Small intestine (tissue), 7 donors: ENCODE results near the gene MYO16. TPM values are rescaled to one million over a fixed set of nuclear protein-coding genes. Genes with fewer than 3 reads are reported as not detected.
"Not testable (repeated sequence)": the region's sequence is repeated elsewhere in the genome, so short reads cannot be mapped to it uniquely, and the experiment has no call there.

ENCODE experiments used
- DNase-seq, 2 donors: peaks; one replicate each; pipeline versions ENCODE4 v3.0.0 to v3.0.0-alpha.2; 2013
- FAIRE-seq: peaks from 2 replicates; lab custom pipeline; 2012; peaks lifted over from hg19 to GRCh38; lab: Jason Lieb, UNC
- H3K27ac ChIP-seq, 3 donors: one replicate each; pipeline ENCODE4 v1.5.1; 2013; ENCODE audit warnings: low read length in 2 of 3, mild to moderate bottlenecking in 2 of 3, control low read depth in 1 of 3, inconsistent platforms in 1 of 3, low read depth in 1 of 3, moderate library complexity in 1 of 3
- H3K27me3 ChIP-seq, 3 donors: one replicate each; pipeline ENCODE4 v1.6.1; 2013; ENCODE audit warnings: low read length in 3 of 3, inconsistent platforms in 1 of 3; ENCODE audit not compliant: control insufficient read depth in 3 of 3, insufficient read depth in 3 of 3
- H3K36me3 ChIP-seq, 3 donors: one replicate each; pipeline ENCODE4 v1.6.1; 2013; ENCODE audit warnings: low read length in 3 of 3, inconsistent platforms in 1 of 3, low read depth in 1 of 3, mild to moderate bottlenecking in 1 of 3, moderate library complexity in 1 of 3; ENCODE audit not compliant: control insufficient read depth in 3 of 3, insufficient read depth in 2 of 3
- H3K4me1 ChIP-seq, 3 donors: one replicate each; pipeline ENCODE4 v1.6.1; 2013; ENCODE audit warnings: low read length in 2 of 3, inconsistent platforms in 1 of 3, low read depth in 1 of 3, mild to moderate bottlenecking in 1 of 3, moderate library complexity in 1 of 3; ENCODE audit not compliant: control insufficient read depth in 3 of 3, insufficient read depth in 2 of 3
- H3K4me3 ChIP-seq, 3 donors: one replicate each; pipeline ENCODE4 v1.5.1; 2013; ENCODE audit warnings: low read length in 3 of 3, control low read depth in 1 of 3, inconsistent platforms in 1 of 3, low read depth in 1 of 3, mild to moderate bottlenecking in 1 of 3, moderate library complexity in 1 of 3
- H3K9me3 ChIP-seq, 2 donors: one replicate each; pipeline ENCODE4 v1.6.1; 2013; ENCODE audit warnings: low read depth in 1 of 2, low read length in 1 of 2; ENCODE audit not compliant: control insufficient read depth in 2 of 2, insufficient read depth in 1 of 2
- WGBS, 3 donors: extraction: QIAGEN DNeasy Blood & Tissue Kit; methylation state at CpG; one replicate each; pipeline ENCODE4 v1.1.7; 2013; 5-methylcytosine and 5-hydroxymethylcytosine counted together
- polyA plus RNA-seq, 4 donors: library from polyadenylated mRNA; stranded (reverse) in 3 of 4; unstranded in 1 of 4; fragments of 200-250 nt in 3 of 4; fragments of 120-200 nt in 1 of 4; gene quantifications; one replicate each; pipeline versions ENCODE4 v1.2.1 to v1.2.3, GENCODE V29; 2013
- donor health status: healthy with polysubstance abuse.
- donor health status: control.
- donor health status: control.
- donor health status: Bipolar disorder and iron deficiency.
- donor health status: healthy.

The MYO16 gene
- polyA plus RNA-seq, 4 donors = 0.03 to 0.21 TPM; not detected in 2

- WGBS, 3 donors = 85 to 90% (median 87%) methylated on average over 22 of the region's 22 CpGs
- H3K4me3 ChIP-seq = no peak overlapping the region
- H3K27me3 ChIP-seq = no peaks in the 10 kb centered on the region
- DNase-seq (no peak), FAIRE-seq (no peak)
- no peaks in the 10 kb centered on the region for H3K4me1 ChIP-seq
- H3K27ac ChIP-seq = no peak overlapping the region
- no peaks in the 10 kb centered on the region for H3K9me3 ChIP-seq
- H3K36me3 ChIP-seq = no peaks in the 10 kb centered on the region
Observed at GRCh38 chr13:109088624-109088917, 459.2 kb downstream of the MYO16 start.

DNA sequence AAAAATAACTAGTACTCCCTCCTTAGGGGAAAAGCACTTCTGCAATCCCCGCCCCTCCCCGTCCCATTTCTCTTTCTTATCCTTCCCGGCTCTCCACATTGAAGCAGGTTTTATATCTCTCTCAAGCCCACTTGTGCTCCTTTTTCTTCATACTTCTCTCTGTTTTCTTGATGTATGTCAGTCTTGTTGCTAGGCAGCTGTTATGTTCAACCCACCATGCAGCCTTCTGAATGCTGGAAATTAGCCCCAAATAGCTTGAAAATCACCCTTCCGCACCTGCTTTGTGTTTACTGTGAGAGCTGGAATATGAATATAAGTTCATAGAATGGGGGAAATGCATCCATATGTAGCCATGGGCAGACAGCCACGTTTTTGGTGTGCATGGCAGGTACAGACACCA lies 461.4 kb downstream of the MYO16 start:
- Histone ChIP-seq H3K9me3 (no peaks in the 10 kb centered on the region), H3K4me3 (no peak overlapping the region), H3K4me1 (no peaks in the 10 kb centered on the region), H3K27me3 (no peaks in the 10 kb centered on the region), H3K36me3 (no peaks in the 10 kb centered on the region), H3K27ac (no peak overlapping the region)
- DNase-seq = no peak
- no peak for FAIRE-seq
- WGBS, 3 donors = 65 to 76% (median 70%) methylated on average over 5 of the region's 5 CpGs

GRCh38 chr13:109091249-109091648 lies 461.8 kb downstream of the MYO16 start:
- FAIRE-seq = no peak
- Histone ChIP-seq H3K36me3 (no peaks in the 10 kb centered on the region), H3K27me3 (no peaks in the 10 kb centered on the region), H3K4me3 (no peak overlapping the region), H3K27ac (no peak overlapping the region), H3K4me1 (no peaks in the 10 kb centered on the region), H3K9me3 (no peaks in the 10 kb centered on the region)
- WGBS, 3 donors = 89 to 95% (median 91%) methylated on average over 7 of the region's 7 CpGs
- no peak for DNase-seq

GRCh38 chr13:109092186-109092585 lies 462.8 kb downstream of the MYO16 start:
- not testable (repeated sequence) for DNase-seq, H3K36me3 ChIP-seq, H3K4me1 ChIP-seq, FAIRE-seq, H3K27me3 ChIP-seq, H3K27ac ChIP-seq, H3K9me3 ChIP-seq, H3K4me3 ChIP-seq
- WGBS, 3 donors = 81 to 86% (median 83%) methylated on average over 3 of the region's 3 CpGs

DNA sequence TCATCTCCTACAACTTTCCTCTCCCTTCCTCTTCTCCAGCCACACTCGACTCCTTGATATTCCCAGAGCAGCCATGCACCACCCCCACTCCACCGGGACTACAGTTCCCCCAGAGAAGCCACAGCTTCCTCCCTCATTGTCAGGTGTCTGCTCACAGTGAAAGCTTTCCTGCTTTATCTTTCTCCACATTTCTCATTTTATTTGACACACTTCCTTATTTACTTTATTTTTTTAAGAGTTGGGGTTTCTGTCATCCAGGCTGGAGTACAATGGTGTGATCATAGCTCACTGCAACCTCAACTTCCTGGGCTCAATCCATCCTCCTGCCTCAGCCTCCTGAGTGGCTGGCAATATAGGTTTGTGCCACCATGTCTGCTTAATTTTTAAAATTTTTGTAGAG lies 464.6 kb downstream of the MYO16 start:
- H3K27ac ChIP-seq = no peak overlapping the region
- FAIRE-seq = no peak
- H3K4me1 ChIP-seq = no peaks in the 10 kb centered on the region
- H3K9me3 ChIP-seq = no peaks in the 10 kb centered on the region
- no peaks in the 10 kb centered on the region for H3K36me3 ChIP-seq
- H3K27me3 ChIP-seq = no peaks in the 10 kb centered on the region
- 44 to 66% (median 47%) methylated on average over 2 of the region's 2 CpGs for WGBS, 3 donors
- H3K4me3 ChIP-seq = no peak overlapping the region
- DNase-seq = no peak

GRCh38 chr13:109095126-109095525 lies 465.7 kb downstream of the MYO16 start:
- H3K4me3 ChIP-seq = no peak overlapping the region
- FAIRE-seq = no peak
- no peaks in the 10 kb centered on the region for H3K27me3 ChIP-seq
- H3K36me3 ChIP-seq = no peaks in the 10 kb centered on the region
- 58 to 66% (median 59%) methylated on average over 6 of the region's 6 CpGs for WGBS, 3 donors
- no peaks in the 10 kb centered on the region for H3K4me1 ChIP-seq
- no peak overlapping the region for H3K27ac ChIP-seq
- H3K9me3 ChIP-seq = no peaks in the 10 kb centered on the region
- DNase-seq = no peak

DNA sequence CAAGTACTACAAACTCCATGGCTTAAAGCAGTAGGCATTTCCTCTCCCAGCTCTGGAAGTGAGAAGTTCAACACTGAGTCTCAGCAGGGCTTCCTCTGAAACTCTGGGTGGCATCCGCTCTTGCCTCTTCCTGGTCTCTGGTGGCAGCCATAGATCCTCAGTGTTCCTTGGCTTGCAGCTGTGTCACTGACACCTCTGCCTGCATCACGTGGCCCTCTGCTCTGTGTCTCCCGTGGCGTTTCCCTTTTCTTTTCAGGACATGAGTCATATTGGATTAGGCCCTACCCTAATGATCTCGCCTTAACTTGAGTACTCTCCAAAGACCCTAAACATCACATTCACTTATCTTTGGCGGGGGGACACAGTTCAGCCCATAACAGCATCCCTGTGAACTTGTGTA lies 466.7 kb downstream of the MYO16 start:
- no peak overlapping the region for H3K4me3 ChIP-seq
- H3K27me3 ChIP-seq = no peaks in the 10 kb centered on the region
- 49 to 70% (median 58%) methylated on average over 6 of the region's 6 CpGs for WGBS, 3 donors
- no peak for FAIRE-seq
- H3K36me3 ChIP-seq = no peaks in the 10 kb centered on the region
- no peak for DNase-seq
- H3K9me3 ChIP-seq = no peaks in the 10 kb centered on the region
- H3K4me1 ChIP-seq = no peaks in the 10 kb centered on the region
- no peak overlapping the region for H3K27ac ChIP-seq

DNA sequence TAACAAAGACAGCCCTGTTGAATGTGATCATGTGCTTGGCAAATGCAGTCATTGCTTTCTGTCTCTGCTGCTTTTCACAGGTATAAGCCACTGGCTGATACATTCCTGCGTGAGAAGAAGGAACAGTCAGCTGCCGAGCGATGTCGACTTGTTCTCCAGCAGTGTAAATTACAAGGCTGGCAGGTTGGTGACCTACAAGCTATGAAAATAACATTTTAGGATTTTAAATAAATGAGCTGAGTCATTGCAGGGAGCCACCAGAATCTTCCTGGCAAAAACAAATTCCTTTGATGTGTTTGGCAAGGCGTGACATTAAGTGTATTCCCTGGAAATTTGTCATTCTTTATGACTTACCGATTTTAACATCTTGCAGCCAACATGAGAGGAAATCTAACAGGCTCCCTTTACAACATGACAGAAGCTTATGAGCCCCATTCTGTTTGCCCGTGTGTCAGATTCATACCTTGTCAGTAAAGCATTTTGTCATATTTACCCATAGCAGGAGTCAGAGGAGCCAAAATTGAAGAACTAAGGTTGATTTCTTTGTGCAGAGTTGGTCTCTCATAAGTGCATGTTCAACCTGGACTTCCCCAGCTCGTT lies 471.4 kb downstream of the MYO16 start:
- no peak for FAIRE-seq

GRCh38 chr13:109101550-109102144 lies 472.2 kb downstream of the MYO16 start:
- H3K36me3 ChIP-seq = no peaks in the 10 kb centered on the region
- H3K4me1 ChIP-seq = no peaks in the 10 kb centered on the region
- no peaks in the 10 kb centered on the region for H3K9me3 ChIP-seq
- no peak overlapping the region for H3K27ac ChIP-seq
- H3K27me3 ChIP-seq = no peaks in the 10 kb centered on the region
- DNase-seq = no peak
- WGBS, 3 donors = 81 to 85% (median 82%) methylated on average over 3 of the region's 3 CpGs
- no peak for FAIRE-seq
- H3K4me3 ChIP-seq = no peak overlapping the region

More for the DNA sequence above, 471.4 kb downstream of the MYO16 start:
- Histone ChIP-seq H3K36me3 (no peaks in the 10 kb centered on the region), H3K27me3 (no peaks in the 10 kb centered on the region), H3K4me3 (no peak overlapping the region), H3K9me3 (no peaks in the 10 kb centered on the region), H3K27ac (no peak overlapping the region), H3K4me1 (no peaks in the 10 kb centered on the region)
- 72 to 79% (median 77%) methylated on average over 8 of the region's 8 CpGs for WGBS, 3 donors
- no peak for DNase-seq
